ENCODE results near the gene GARRE1. TPM values are rescaled to one million over a fixed set of nuclear protein-coding genes. Genes with fewer than 3 reads are reported as not detected.

GARRE1 gene
- polyA plus RNA-seq, 3 donors: 1.1 to 6.2 (median 2.1) TPM

GRCh38 chr19:34260771-34261173, 6.4 kb downstream of the GARRE1 start:
- Histone ChIP-seq H4K20me1 (ENCODE audit: insufficient read depth, low read length) (peaks cover 8% of the 10 kb centered on the region), H3K27me3 (ENCODE audit: control insufficient read depth in 2 of 2, insufficient read depth in 2 of 2, low read length in 2 of 2) (peaks cover 15 to 45% of the 10 kb centered on the region in 2 donors), H3K9me3 (replicated peaks in 1 of 2; ENCODE audit: control insufficient read depth in 1 of 2, insufficient read depth in 1 of 2, low read length in 2 of 2) (no peaks in the 10 kb centered on the region), H3K79me2 (ENCODE audit: insufficient read depth, low read length) (no peaks in the 10 kb centered on the region), H3K27ac (ENCODE audit: low read depth in 1 of 2, low read length in 2 of 2) (no peak overlapping the region), H3K4me1 (ENCODE audit: control insufficient read depth in 1 of 2, insufficient read depth in 2 of 2, low read length in 2 of 2) (no peaks in the 10 kb centered on the region), H3K4me3 (replicated peaks in 1 of 3; ENCODE audit: low read depth in 2 of 3, low read length in 3 of 3) (no peak overlapping the region), H3K9ac (ENCODE audit: insufficient read depth, low read length, poor library complexity, severe bottlenecking) (no peak overlapping the region), H2AFZ (ENCODE audit: insufficient read depth, low read depth, low read length, poor library complexity, severe bottlenecking) (no peak overlapping the region), H3K4me2 (replicated peaks; ENCODE audit: extremely low read depth, low read length, poor library complexity, severe bottlenecking) (no peak overlapping the region), H3K36me3 (replicated peaks in 1 of 2; ENCODE audit: control insufficient read depth in 1 of 2, insufficient read depth in 2 of 2, low read length in 2 of 2) (no peaks in the 10 kb centered on the region)
- H3K4me1 Mint-ChIP-seq: peaks cover 1% of the 10 kb centered on the region
- 74% methylated on average over 3 of the region's 6 CpGs for WGBS (ENCODE audit: insufficient coverage)
- DNase-seq: no peak
- H3K27me3 Mint-ChIP-seq (ENCODE audit: low read depth in 3 of 3): peaks cover 55 to 57% (median 56%) of the 10 kb centered on the region in 3 donors
- H3K27ac Mint-ChIP-seq: no peak overlapping the region
- H3K36me3 Mint-ChIP-seq: no peaks in the 10 kb centered on the region
- H3K4me3 Mint-ChIP-seq: peak overlapping the region in 1 of 2 donors; percentile 57
- H3K9me3 Mint-ChIP-seq: peaks cover 0 to 7% (median 0%) of the 10 kb centered on the region in 7 donors
- intact Hi-C loops (cut with micrococcal nuclease): no loop called here
- TF ChIP-seq, protein P1, sequence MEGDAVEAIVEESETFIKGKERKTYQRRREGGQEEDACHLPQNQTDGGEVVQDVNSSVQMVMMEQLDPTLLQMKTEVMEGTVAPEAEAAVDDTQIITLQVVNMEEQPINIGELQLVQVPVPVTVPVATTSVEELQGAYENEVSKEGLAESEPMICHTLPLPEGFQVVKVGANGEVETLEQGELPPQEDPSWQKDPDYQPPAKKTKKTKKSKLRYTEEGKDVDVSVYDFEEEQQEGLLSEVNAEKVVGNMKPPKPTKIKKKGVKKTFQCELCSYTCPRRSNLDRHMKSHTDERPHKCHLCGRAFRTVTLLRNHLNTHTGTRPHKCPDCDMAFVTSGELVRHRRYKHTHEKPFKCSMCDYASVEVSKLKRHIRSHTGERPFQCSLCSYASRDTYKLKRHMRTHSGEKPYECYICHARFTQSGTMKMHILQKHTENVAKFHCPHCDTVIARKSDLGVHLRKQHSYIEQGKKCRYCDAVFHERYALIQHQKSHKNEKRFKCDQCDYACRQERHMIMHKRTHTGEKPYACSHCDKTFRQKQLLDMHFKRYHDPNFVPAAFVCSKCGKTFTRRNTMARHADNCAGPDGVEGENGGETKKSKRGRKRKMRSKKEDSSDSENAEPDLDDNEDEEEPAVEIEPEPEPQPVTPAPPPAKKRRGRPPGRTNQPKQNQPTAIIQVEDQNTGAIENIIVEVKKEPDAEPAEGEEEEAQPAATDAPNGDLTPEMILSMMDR (IDR thresholded peaks at IDR 0.05): no peak

DNA sequence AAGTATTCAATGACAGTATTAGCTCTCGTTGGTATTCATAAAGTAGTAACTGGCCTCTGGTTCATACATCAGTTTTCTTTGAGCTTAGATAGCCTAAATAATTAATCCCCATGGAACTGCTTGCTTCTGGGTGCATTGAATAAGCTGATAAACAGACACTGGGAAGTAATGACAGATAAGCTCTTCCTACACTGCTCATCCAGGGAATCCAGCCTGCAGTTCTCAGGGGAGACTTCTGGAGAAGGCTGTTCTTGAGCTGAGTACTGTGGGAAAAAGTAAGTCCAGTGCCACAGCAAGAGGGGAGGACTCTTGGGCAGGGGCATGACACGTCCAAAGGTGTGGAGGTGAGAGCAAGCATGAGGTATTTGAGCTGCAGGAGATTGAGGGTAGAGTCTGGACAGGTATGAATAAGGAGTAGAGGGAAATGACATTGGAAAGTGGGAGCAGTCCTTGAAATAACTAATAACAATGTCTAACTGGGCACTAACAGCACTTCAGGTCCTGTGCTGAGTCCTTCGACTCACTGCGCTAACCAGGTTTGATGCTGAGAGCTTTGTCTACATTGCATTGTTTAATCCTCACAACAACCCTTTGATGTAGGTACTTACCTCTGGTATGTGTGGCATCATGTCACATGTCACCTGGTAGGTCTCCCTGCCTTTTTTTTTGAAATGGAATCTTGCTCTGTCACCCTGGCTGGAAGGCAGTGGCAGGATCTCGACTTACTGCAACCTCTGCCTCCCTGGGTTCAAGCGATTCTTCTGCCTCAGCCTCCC, 7.2 kb downstream of the GARRE1 start:
- Histone ChIP-seq H3K27ac (ENCODE audit: low read depth in 1 of 2, low read length in 2 of 2) (no peak overlapping the region), H3K79me2 (ENCODE audit: insufficient read depth, low read length) (no peaks in the 10 kb centered on the region), H3K4me2 (replicated peaks; ENCODE audit: extremely low read depth, low read length, poor library complexity, severe bottlenecking) (no peak overlapping the region), H3K4me1 (ENCODE audit: control insufficient read depth in 1 of 2, insufficient read depth in 2 of 2, low read length in 2 of 2) (no peaks in the 10 kb centered on the region), H2AFZ (ENCODE audit: insufficient read depth, low read depth, low read length, poor library complexity, severe bottlenecking) (no peak overlapping the region), H3K27me3 (ENCODE audit: control insufficient read depth in 2 of 2, insufficient read depth in 2 of 2, low read length in 2 of 2) (peaks cover 14 to 44% of the 10 kb centered on the region in 2 donors), H3K36me3 (replicated peaks in 1 of 2; ENCODE audit: control insufficient read depth in 1 of 2, insufficient read depth in 2 of 2, low read length in 2 of 2) (no peaks in the 10 kb centered on the region), H4K20me1 (ENCODE audit: insufficient read depth, low read length) (peaks cover 8% of the 10 kb centered on the region), H3K9me3 (replicated peaks in 1 of 2; ENCODE audit: control insufficient read depth in 1 of 2, insufficient read depth in 1 of 2, low read length in 2 of 2) (no peaks in the 10 kb centered on the region), H3K4me3 (replicated peaks in 1 of 3; ENCODE audit: low read depth in 2 of 3, low read length in 3 of 3) (no peak overlapping the region), H3K9ac (ENCODE audit: insufficient read depth, low read length, poor library complexity, severe bottlenecking) (no peak overlapping the region)
- TF ChIP-seq, protein P1 (IDR thresholded peaks at IDR 0.05): no peak
- intact Hi-C loops (cut with micrococcal nuclease): no loop called here
- Mint-ChIP-seq H3K27ac (no peak overlapping the region), H3K4me1 (peaks cover 1% of the 10 kb centered on the region), H3K4me3 (peak overlapping the region in 1 of 2 donors; percentile 11), H3K27me3 (ENCODE audit: low read depth in 3 of 3) (peaks cover 52 to 56% (median 53%) of the 10 kb centered on the region in 3 donors), H3K36me3 (no peaks in the 10 kb centered on the region), H3K9me3 (peaks cover 0 to 5% (median 0%) of the 10 kb centered on the region in 7 donors)
- WGBS (ENCODE audit: insufficient coverage): 95% methylated on average over 2 of the region's 6 CpGs
- no peak for DNase-seq
